ENCODE data around the gene DAB1. TPM values are rescaled to one million over a fixed set of nuclear protein-coding genes. Genes with fewer than 3 reads are reported as not detected.

The DAB1 gene
- total RNA-seq, 1 donor from 2014 or later: 14.6 TPM

GRCh38 chr1:57422271-57423134 lies 1.4 kb downstream of the DAB1 start:
- Mint-ChIP-seq H3K4me3 (peak overlapping the region; percentile 99), H3K9me3 (no peaks in the 10 kb centered on the region), H3K4me1 (peaks cover 19% of the 10 kb centered on the region), H3K27ac (peak overlapping the region; percentile 97), H3K27me3 (ENCODE audit: insufficient read depth, low read depth) (peaks cover 17% of the 10 kb centered on the region), H3K36me3 (no peaks in the 10 kb centered on the region)
- peak; percentile 80 for DNase-seq (ENCODE audit: low spot score)
- no peaks in the 10 kb centered on the region for H4K20me1 ChIP-seq (ENCODE audit: low read depth)
- no peaks in the 10 kb centered on the region for H3K79me2 ChIP-seq (ENCODE audit: low read depth)
- H2AFZ ChIP-seq (replicated peaks): peak overlapping the region; percentile 78
- peak overlapping the region; percentile 98 for H3K4me2 ChIP-seq
- H3K27ac ChIP-seq: no peak overlapping the region
- no peaks in the 10 kb centered on the region for H3K9me3 ChIP-seq (ENCODE audit: low read depth)
- H3K4me1 ChIP-seq: peaks cover 7% of the 10 kb centered on the region
- no peak overlapping the region for H3K9ac ChIP-seq
- TF ChIP-seq EZH2 (IDR thresholded peaks at IDR 0.05) (peak; percentile 51), EZH2phosphoT487 (IDR thresholded peaks at IDR 0.05) (no peak)
- TF ChIP-seq, protein P1, sequence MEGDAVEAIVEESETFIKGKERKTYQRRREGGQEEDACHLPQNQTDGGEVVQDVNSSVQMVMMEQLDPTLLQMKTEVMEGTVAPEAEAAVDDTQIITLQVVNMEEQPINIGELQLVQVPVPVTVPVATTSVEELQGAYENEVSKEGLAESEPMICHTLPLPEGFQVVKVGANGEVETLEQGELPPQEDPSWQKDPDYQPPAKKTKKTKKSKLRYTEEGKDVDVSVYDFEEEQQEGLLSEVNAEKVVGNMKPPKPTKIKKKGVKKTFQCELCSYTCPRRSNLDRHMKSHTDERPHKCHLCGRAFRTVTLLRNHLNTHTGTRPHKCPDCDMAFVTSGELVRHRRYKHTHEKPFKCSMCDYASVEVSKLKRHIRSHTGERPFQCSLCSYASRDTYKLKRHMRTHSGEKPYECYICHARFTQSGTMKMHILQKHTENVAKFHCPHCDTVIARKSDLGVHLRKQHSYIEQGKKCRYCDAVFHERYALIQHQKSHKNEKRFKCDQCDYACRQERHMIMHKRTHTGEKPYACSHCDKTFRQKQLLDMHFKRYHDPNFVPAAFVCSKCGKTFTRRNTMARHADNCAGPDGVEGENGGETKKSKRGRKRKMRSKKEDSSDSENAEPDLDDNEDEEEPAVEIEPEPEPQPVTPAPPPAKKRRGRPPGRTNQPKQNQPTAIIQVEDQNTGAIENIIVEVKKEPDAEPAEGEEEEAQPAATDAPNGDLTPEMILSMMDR (IDR thresholded peaks at IDR 0.05): peak; percentile 24
- H3K4me3 ChIP-seq: peak overlapping the region; percentile 76
- H3F3A ChIP-seq (ENCODE audit: low read depth): peaks cover 22% of the 10 kb centered on the region
- peaks cover 72% of the 10 kb centered on the region for H3K27me3 ChIP-seq
- H3K36me3 ChIP-seq: no peaks in the 10 kb centered on the region

GRCh38 chr1:57421806-57422205 lies 2.1 kb downstream of the DAB1 start:
- no peak overlapping the region for H3K27ac Mint-ChIP-seq
- Histone ChIP-seq H3K4me3 (peak overlapping the region; percentile 76), H3K79me2 (ENCODE audit: low read depth) (no peaks in the 10 kb centered on the region), H3K27me3 (peaks cover 72% of the 10 kb centered on the region), H3F3A (ENCODE audit: low read depth) (peaks cover 22% of the 10 kb centered on the region), H4K20me1 (ENCODE audit: low read depth) (no peaks in the 10 kb centered on the region), H3K4me1 (peaks cover 7% of the 10 kb centered on the region), H2AFZ (replicated peaks) (peak overlapping the region; percentile 78), H3K36me3 (no peaks in the 10 kb centered on the region), H3K9ac (no peak overlapping the region), H3K4me2 (peak overlapping the region; percentile 98), H3K9me3 (ENCODE audit: low read depth) (no peaks in the 10 kb centered on the region), H3K27ac (no peak overlapping the region)
- peak overlapping the region; percentile 99 for H3K4me3 Mint-ChIP-seq
- peaks cover 19% of the 10 kb centered on the region for H3K4me1 Mint-ChIP-seq
- no peak for DNase-seq (ENCODE audit: low spot score)
- peaks cover 17% of the 10 kb centered on the region for H3K27me3 Mint-ChIP-seq (ENCODE audit: insufficient read depth, low read depth)
- TF ChIP-seq EZH2phosphoT487 (IDR thresholded peaks at IDR 0.05) (no peak), EZH2 (IDR thresholded peaks at IDR 0.05) (no peak)
- TF ChIP-seq, protein P1 (IDR thresholded peaks at IDR 0.05): no peak
- no peaks in the 10 kb centered on the region for H3K9me3 Mint-ChIP-seq
- H3K36me3 Mint-ChIP-seq: no peaks in the 10 kb centered on the region

- H3K27ac ChIP-seq: no peak overlapping the region
- no peaks in the 10 kb centered on the region for H3K36me3 ChIP-seq
- H4K20me1 ChIP-seq (ENCODE audit: low read depth): no peaks in the 10 kb centered on the region
- H3K4me2 ChIP-seq: peak overlapping the region; percentile 98
- DNase-seq (ENCODE audit: low spot score): peak; percentile 28
- Mint-ChIP-seq H3K4me1 (peaks cover 19% of the 10 kb centered on the region), H3K27ac (no peak overlapping the region), H3K9me3 (no peaks in the 10 kb centered on the region), H3K4me3 (peak overlapping the region; percentile 99), H3K27me3 (ENCODE audit: insufficient read depth, low read depth) (peaks cover 17% of the 10 kb centered on the region), H3K36me3 (no peaks in the 10 kb centered on the region)
- peak overlapping the region; percentile 76 for H3K4me3 ChIP-seq
- H3K9ac ChIP-seq: no peak overlapping the region
- TF ChIP-seq, protein P1 (IDR thresholded peaks at IDR 0.05): no peak
- TF ChIP-seq EZH2phosphoT487 (IDR thresholded peaks at IDR 0.05): no peak
- no peak for TF ChIP-seq EZH2 (IDR thresholded peaks at IDR 0.05)
- H3K27me3 ChIP-seq: peaks cover 68% of the 10 kb centered on the region
- H3K79me2 ChIP-seq (ENCODE audit: low read depth): no peaks in the 10 kb centered on the region
- peaks cover 7% of the 10 kb centered on the region for H3K4me1 ChIP-seq
- no peaks in the 10 kb centered on the region for H3K9me3 ChIP-seq (ENCODE audit: low read depth)
- H2AFZ ChIP-seq (replicated peaks): no peak overlapping the region
- H3F3A ChIP-seq (ENCODE audit: low read depth): peaks cover 22% of the 10 kb centered on the region
These were observed 2.7 kb downstream of the DAB1 start for GRCh38 chr1:57420981-57421785.

All from neural progenitor cell (in vitro differentiated cells).